ENCODE data around the gene TSHZ2. TPM values are rescaled to one million over a fixed set of nuclear protein-coding genes. Genes with fewer than 3 reads are reported as not detected.

TSHZ2 gene
- total and polyA plus RNA-seq, 2 of the 4 experiments (the other 2 are of a cell fraction) = under 0.01 to 0.02 TPM

DNA sequence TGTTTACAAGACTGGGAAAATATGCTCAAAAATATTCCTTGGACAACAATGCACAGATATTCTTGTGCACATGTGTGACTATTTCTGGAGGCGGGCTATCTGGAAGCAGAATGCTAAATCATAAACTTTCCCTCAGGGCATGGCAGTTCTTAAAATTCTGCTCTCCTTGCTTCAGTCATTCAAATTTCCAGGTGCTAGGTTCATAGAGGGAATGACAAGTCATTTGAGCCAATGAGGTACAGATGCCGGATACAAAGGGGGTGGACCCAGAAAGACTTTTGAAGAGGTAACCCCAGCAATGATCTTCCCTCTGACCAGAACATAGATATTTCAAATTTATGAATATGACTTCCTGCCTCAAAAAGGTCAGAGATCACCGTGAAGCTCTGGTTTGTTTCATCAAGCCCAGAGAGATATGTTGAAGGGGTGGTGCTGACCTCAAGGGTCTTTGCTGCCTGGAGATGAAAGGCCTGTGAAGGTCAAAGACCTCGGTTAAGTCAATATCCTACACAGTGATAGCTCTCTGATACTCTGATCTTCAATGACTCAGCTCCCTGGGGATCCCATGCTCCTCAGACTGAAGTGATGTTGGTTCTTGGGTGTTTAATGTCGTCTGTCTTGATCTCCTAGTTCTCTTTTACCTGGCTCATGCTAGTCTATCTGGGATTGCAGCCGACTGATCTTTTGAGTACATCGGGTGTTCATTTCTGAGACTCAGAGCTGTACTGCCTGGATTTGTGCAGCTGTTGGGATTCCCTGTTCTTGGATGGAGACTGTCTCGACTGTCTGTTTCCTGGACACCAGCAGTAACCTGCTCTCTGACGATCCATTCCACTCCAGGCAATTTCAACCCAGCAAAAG lies 47.5 kb upstream of the TSHZ2 start:
- no peak overlapping the region for H3K4ac ChIP-seq (ENCODE audit: low read depth, low read length)
- H2BK120ac ChIP-seq (ENCODE audit: low read depth, low read length) = no peak overlapping the region
- H3K4me3 ChIP-seq (ENCODE audit: insufficient read depth, low read depth, low read length) = no peak overlapping the region
- TF ChIP-seq, protein P1, sequence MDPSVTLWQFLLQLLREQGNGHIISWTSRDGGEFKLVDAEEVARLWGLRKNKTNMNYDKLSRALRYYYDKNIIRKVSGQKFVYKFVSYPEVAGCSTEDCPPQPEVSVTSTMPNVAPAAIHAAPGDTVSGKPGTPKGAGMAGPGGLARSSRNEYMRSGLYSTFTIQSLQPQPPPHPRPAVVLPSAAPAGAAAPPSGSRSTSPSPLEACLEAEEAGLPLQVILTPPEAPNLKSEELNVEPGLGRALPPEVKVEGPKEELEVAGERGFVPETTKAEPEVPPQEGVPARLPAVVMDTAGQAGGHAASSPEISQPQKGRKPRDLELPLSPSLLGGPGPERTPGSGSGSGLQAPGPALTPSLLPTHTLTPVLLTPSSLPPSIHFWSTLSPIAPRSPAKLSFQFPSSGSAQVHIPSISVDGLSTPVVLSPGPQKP (IDR thresholded peaks at IDR 0.05; ENCODE audit: borderline replicate concordance, low read depth, low read length) = no peak
- TF ChIP-seq RFX5 (IDR thresholded peaks at IDR 0.05; ENCODE audit: low read depth, low read length) = no peak
- no peak for TF ChIP-seq USF2 (IDR thresholded peaks at IDR 0.05; ENCODE audit: low read depth, low read length)
- no peak for TF ChIP-seq MXI1 (IDR thresholded peaks at IDR 0.05; ENCODE audit: borderline replicate concordance, low read depth, low read length)
- TF ChIP-seq RAD21 (IDR thresholded peaks at IDR 0.05; ENCODE audit: low read length) = no peak
- no peak for TF ChIP-seq CHD1 (IDR thresholded peaks at IDR 0.05; ENCODE audit: low read depth, low read length)
- no peak for TF ChIP-seq BHLHE40 (IDR thresholded peaks at IDR 0.05; ENCODE audit: low read depth, low read length)
- H3K56ac ChIP-seq (ENCODE audit: extremely low read depth, insufficient read depth, low read length) = no peak overlapping the region
- no peak overlapping the region for H3K18ac ChIP-seq (ENCODE audit: low read depth, low read length)
- no peak overlapping the region for H2BK15ac ChIP-seq (ENCODE audit: low read depth, low read length)
- H2BK20ac ChIP-seq (ENCODE audit: low read depth, low read length) = no peak overlapping the region
- ChIA-PET POLR2A (ENCODE audit: unreplicated experiment) (no interaction called here), CTCF (no interaction called here)
- H3K23ac ChIP-seq (ENCODE audit: low read depth, low read length) = no peak overlapping the region
- DNase-seq = no peak
- no peak overlapping the region for H4K8ac ChIP-seq (ENCODE audit: low read depth in 2 of 2, low read length in 2 of 2)
- H3K9me1 ChIP-seq (ENCODE audit: insufficient read depth, low read length) = no peaks in the 10 kb centered on the region
- no peaks in the 10 kb centered on the region for H4K20me1 ChIP-seq (ENCODE audit: insufficient read depth, low read length)
- no TSS peak for BruUV-seq (replicated peaks)
- H4K91ac ChIP-seq (ENCODE audit: insufficient read depth, low read depth, low read length) = no peak overlapping the region
- no peaks in the 10 kb centered on the region for H3K4me1 ChIP-seq (ENCODE audit: control insufficient read depth, insufficient read depth, low read length)
- H3K9me3 ChIP-seq (ENCODE audit: control insufficient read depth, insufficient read depth, low read length) = peaks cover 4% of the 10 kb centered on the region
- no peaks in the 10 kb centered on the region for H3K36me3 ChIP-seq (ENCODE audit: control insufficient read depth, insufficient read depth, low read length)
- no peak overlapping the region for H3K9ac ChIP-seq (ENCODE audit: low read depth, low read length)
- intact Hi-C loops (cut with micrococcal nuclease) (no loop called here), dilution Hi-C loops (cut with HindIII; ENCODE audit: low sequenced_read_pairs, unreplicated experiment) (no loop called here), in situ Hi-C loops (cut with MboI; ENCODE audit: low sequenced_read_pairs) (no loop called here)
- H2AFZ ChIP-seq (replicated peaks; ENCODE audit: low read length, poor library complexity) = no peak overlapping the region
- no peak overlapping the region for H4K5ac ChIP-seq (ENCODE audit: low read depth, low read length)
- no peak overlapping the region for H2AK5ac ChIP-seq (ENCODE audit: low read depth, low read length)
- H3K27ac ChIP-seq (ENCODE audit: insufficient read depth, low read length) = no peak overlapping the region
- H3K27me3 ChIP-seq (ENCODE audit: control insufficient read depth, insufficient read depth, low read length) = no peaks in the 10 kb centered on the region
- no peak overlapping the region for H2AK9ac ChIP-seq (replicated peaks; ENCODE audit: low read depth, low read length, poor library complexity)
- no peak overlapping the region for H3K14ac ChIP-seq (replicated peaks; ENCODE audit: low read depth, low read length)
- H3K79me1 ChIP-seq (ENCODE audit: low read depth in 1 of 2, low read length in 2 of 2) = no peaks in the 10 kb centered on the region
- H3K4me2 ChIP-seq (ENCODE audit: low read depth, low read length) = no peak overlapping the region
- WGBS, 2 experiments (ENCODE audit: extremely low coverage in 2 of 2, insufficient read length in 1 of 2) = no CpG with 5 or more reads among the region's 9 CpGs
- H2BK5ac ChIP-seq (ENCODE audit: low read depth, low read length, poor library complexity, severe bottlenecking) = no peak overlapping the region
- no peak for ATAC-seq (ENCODE audit: low read depth)

All from IMR-90 (cell line).